Measurements from ENCODE around the gene CEP152. TPM values are rescaled to one million over a fixed set of nuclear protein-coding genes. Genes with fewer than 3 reads are reported as not detected.
A peak's percentile ranks its signal among the peaks of the same experiment; 100 is the strongest.

Gene CEP152
- total and polyA plus RNA-seq, 9 of the 15 experiments (the other 6 are each of a cell fraction or from before 2014, with no cell fraction given) = 9.9 to 43.0 (median 23.6) TPM

- TF ChIP-seq REST (IDR thresholded peaks at IDR 0.05; ENCODE audit: borderline replicate concordance) (no peak), REST (CRISPR knock-in tag; IDR thresholded peaks at IDR 0.05; ENCODE audit: low read depth) (no peak), EHMT2 (IDR thresholded peaks at IDR 0.05) (no peak), ARID1B (IDR thresholded peaks at IDR 0.05) (peak; percentile 65), CREM (IDR thresholded peaks at IDR 0.05; ENCODE audit: low read depth) (peak; percentile 68), JUND (IDR thresholded peaks at IDR 0.05; ENCODE audit: borderline replicate concordance, low read depth, low read length) (peak; percentile 61), JUND (tag; IDR thresholded peaks at IDR 0.05; ENCODE audit: borderline replicate concordance, low read depth, low read length) (0 out of 3 replicates have a peak, but pooled peaks have one; percentile 35), ZNF449 (CRISPR knock-in tag; IDR thresholded peaks at IDR 0.05) (no peak), ATF1 (CRISPR knock-in tag; IDR thresholded peaks at IDR 0.05) (no peak), ATF1 (tag; IDR thresholded peaks at IDR 0.05) (peak; percentile 26; the same call in 1 of the 2 replicates), CBFA2T2 (conservative IDR thresholded peaks at IDR 0.05) (peak; percentile 43; the same call in 1 of the 2 replicates), ZNF830 (CRISPR knock-in tag; IDR thresholded peaks at IDR 0.05) (no peak), FOXM1 (IDR thresholded peaks at IDR 0.05; ENCODE audit: low read depth) (0 out of 2 replicates have a peak, but pooled peaks have one; percentile 12), FOXM1 (CRISPR knock-in tag; IDR thresholded peaks at IDR 0.05; ENCODE audit: low read depth) (no peak), POLR2AphosphoS5 (IDR thresholded peaks at IDR 0.05; ENCODE audit: control insufficient read depth, insufficient read depth, low read depth, low read length) (no peak), NR2C1 (IDR thresholded peaks at IDR 0.05) (0 out of 2 replicates have a peak, but pooled peaks have one; percentile 8), NR2C1 (tag; IDR thresholded peaks at IDR 0.05) (peak; percentile 45; the same call in 1 of the 2 replicates), SMARCC2 (IDR thresholded peaks at IDR 0.05; ENCODE audit: low read depth) (no peak)
These were observed 91.2 kb downstream of the CEP152 start (continued) for GRCh38 chr15:48719668-48720067.
